HG03460 (cell line): Measurements from ENCODE around the gene FANCC.
"Not testable (repeated sequence)": the region's sequence is repeated elsewhere in the genome, so short reads cannot be mapped to it uniquely, and the experiment has no call there.

Experiments used
- ATAC-seq: cut with Tn5 transposase; IDR thresholded peaks from one replicate; pipeline ENCODE4 v1.9.1; 2021; ENCODE audit not compliant: unreplicated experiment

Gene FANCC

DNA sequence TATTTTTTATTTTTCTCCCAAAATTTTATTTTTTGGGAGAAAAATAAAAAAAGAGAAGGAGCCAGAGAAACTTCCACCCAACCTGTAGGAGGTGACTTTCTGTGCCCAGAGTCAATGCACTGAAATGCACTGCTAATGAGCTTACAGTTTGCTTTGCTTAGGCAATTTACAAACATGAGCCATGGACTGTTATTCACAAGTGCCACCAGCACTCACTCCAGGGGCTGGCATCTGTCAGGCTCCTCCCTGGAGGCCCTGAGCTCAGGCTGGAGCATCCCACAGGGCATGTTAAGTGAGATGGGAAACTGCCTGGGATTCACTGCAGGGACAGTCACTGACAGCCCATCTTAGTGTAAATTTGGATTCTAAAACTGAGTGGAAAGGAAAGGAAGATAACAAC lies 74.9 kb downstream of the FANCC start:
- ATAC-seq = no peak

DNA sequence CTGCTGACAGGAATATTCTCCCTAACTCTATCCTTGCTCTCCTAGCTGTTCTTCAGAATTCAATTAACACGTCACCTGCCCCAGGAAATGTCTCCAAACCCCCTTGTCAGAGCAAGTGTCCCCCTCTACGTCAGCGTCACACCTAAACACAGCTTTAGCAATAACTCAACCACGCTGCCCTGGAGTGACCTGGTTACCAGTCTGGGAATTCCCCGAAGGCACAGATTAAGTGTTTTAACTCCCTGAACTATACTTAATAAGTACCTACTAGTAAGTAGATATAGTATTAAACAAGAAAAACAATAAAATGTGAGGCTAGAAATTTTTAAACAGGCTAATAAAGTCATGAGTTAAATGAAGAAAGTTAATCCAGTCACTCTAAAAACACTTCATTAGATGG lies 78.4 kb downstream of the FANCC start:
- ATAC-seq = no peak

DNA sequence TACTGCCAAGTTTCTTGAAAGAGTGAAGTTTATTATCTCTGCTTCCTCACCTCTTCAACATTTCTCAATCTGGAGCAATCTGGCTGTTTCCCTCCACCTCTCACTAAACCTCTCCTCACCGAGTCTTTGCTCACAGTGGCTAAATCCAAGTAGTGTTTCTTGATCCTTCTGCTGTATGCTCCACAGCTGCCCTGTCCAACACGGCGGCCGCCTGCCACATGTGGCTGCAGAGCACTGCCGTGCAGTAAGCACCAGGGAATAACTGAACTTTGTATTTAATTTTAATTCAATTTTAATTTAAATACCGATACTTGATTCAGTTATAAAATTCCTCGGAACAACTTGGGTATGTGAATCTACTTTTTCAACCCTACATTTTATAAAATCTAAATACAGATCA lies 80.2 kb downstream of the FANCC start:
- ATAC-seq = no peak

DNA sequence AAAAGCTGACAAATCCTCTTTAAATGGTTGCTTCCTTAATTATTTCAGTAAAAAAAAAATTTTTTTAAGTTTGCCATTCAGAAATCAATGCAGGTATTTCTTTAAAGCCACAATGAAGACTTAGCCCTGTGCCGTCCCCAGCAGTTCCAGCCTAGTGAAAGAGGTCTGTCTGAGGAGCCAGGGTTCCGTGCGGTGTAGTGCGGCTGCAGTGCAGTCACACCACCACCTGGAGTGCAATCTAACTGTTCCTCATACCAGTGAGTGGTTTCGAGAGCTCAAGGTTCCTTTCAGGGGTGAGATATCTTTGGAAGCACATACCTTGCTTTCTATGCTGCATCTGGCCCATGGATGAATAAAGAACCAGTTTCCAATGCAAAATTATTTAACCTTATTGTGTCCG lies 87.5 kb downstream of the FANCC start:
- no peak for ATAC-seq

DNA sequence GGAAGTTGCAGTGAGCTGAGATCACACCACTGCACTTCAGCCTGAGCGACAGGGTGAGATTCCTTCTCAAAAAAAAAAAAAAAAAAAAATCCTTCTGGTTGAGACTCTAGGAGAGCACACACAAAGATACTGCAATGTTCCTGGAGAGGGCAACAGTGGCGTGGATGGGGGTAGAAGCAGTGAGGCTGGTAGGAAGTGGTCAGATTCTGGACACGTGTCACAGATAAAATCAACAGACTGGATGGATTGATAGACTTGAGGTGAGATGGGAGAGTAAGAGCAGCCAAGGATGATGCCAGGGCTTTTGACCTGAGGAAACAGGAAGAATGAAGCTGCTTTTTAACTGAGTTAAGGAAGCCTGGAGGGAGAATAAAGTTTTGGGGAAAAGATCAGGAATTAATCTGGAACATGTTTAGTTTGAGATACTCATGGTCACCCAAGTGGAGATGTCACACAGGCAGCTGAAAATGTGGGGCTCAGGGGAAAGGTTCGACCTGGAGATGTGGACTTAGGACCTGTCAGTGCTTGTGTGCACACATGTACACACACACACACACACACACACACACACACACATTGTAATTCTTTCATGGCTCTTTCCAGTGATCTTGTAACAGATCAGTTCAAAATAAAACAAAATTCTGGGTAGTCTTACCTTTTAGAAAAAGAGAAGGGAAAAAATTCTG lies 88.1 kb downstream of the FANCC start:
- no peak for ATAC-seq

DNA sequence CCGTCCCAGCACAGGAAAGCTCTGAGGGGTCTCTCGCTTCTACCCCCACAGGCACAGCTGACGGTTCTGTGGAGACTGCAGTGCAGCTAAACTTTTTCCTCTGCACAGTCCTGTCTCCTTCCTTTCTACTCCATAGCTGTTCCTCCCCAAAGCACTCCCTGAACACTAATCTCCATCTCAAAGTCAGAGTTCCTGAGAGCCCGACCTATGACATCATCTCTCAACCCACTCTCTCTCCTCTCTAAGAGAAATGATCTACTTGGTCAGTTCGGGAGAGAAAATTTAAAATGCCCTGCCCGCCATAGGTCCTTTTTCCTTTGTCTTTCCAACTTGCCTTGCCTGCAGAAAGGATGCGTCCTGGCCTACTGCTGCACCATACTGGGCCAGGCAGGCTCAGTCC lies 90.6 kb downstream of the FANCC start:
- no peak for ATAC-seq

DNA sequence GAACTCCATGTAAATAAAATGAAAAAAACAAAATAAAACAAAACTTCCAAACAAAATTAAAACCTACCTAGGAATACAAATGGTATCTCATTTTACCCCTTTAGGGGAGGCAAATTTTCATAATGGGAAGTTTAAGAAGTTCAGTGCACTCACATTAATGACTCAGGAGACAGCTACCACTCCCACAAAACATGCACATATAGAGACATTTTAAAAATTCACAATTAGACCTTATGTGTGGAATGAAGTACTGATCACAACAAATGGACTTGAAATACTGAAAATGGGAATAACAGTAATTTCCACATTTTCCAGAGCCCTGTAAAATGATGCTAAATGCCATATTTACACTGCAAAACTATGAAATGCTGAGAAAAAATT lies 91.8 kb downstream of the FANCC start:
- no peak for ATAC-seq

DNA sequence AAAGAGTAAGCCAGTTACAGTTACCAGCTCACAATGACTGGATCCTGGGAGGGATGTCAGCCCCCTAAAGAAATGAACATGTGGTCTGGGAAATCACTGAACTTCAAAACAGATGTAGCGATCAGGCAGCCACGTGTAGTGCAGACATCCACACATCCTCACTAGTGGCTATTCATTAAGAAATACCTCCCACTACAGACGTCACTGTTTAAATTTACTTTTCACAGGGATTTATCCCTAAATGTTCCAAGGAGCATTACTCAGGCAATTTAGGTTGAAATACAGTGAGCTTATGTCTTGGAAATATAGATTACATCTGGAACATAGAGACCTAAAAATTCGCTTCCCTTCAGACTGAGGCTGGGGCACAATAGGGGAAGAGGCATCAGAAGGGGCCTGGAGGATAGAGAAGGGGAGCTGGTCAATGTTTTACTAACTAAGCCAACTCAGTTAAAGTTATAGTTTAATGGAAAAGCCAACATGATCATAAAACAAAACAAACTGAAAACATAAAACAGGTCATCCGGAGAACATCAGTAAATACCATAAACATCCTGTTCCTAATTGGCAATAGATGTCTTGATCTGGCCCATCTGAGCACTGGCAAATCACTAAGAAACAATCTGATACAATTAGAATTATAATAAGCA lies 92.3 kb downstream of the FANCC start:
- ATAC-seq = no peak

DNA sequence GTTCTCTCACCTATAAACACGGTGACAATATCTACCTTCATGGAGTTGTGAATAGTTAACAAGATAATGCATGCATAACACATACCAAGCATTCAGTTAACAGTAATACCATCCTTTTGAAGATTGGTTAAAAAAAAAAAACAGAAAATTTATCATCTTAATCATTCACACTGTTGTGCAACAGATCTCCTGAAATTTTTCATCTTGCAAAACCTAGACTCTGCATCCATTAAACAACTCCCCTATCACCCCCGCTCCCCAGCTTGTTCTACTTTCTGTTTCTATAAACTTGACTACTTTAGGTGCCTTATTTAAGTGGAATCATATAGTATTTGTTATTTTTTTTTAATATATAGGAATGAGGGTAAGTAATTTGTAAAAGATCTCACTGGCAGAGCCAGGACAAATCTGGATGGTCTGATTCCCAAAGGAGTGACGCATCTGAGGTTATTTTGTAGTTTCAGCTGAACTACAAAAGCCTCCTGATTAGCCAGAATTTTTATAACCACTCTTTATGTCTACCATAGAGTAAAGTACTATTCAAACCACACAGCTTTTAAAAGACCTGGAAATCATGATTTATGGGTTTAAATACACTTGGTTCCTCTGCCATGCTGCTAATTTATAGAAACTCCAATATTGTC lies 93.0 kb downstream of the FANCC start:
- no peak for ATAC-seq

DNA sequence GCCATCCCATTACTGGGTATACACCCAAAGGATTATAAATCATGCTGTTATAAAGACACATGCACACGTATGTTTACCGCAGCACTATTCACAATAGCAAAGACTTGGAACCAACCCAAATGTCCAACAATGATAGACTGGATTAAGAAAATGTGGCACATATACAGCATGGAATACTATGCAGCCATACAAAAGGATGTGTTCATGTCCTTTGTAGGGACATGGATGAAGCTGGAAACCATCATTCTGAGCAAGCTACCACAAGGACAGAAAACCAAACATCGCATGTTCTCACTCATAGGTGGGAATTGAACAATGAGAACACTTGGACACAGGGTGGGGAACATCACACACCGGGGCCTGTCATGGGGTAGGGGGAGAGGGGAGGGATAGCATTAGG lies 97.2 kb downstream of the FANCC start:
- ATAC-seq = not testable (repeated sequence)

DNA sequence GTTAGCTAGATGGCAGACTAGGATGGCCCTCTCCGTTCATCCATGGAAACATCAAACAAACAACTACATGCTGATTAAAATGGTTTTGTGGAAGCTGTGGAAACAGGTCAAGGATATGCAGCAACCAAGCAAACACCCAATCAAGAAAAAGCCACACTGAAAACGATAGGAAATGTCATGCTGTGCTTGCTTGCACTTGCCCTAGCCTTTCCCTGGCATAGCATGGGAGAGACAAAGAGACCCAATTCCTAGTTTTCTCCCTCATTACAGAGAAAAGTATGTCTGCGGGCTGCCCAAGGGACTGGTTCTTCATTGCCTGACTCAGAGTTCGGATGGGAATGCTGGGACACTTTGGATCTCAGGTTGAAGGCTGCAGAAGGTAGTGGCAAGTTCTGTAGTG lies 98.7 kb downstream of the FANCC start:
- no peak for ATAC-seq

DNA sequence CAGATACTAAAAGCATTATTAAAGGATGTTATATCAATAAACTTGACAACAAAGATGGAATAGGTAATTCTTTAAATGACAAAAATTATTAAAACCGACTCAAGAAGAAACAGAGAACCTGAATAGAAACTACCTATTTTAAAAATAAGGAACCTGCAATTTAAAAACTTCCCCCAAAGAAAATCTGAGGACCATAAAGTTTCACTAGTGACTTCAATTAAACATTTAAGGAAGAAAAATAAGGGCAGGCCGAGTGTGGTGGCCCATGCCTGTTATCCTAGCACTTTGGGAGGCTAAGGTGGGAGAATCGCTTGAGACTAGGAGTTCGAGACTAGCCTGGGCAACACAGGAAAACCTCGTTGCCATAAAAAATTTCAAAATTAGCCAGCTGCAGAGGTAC lies 99.6 kb downstream of the FANCC start:
- no peak for ATAC-seq

DNA sequence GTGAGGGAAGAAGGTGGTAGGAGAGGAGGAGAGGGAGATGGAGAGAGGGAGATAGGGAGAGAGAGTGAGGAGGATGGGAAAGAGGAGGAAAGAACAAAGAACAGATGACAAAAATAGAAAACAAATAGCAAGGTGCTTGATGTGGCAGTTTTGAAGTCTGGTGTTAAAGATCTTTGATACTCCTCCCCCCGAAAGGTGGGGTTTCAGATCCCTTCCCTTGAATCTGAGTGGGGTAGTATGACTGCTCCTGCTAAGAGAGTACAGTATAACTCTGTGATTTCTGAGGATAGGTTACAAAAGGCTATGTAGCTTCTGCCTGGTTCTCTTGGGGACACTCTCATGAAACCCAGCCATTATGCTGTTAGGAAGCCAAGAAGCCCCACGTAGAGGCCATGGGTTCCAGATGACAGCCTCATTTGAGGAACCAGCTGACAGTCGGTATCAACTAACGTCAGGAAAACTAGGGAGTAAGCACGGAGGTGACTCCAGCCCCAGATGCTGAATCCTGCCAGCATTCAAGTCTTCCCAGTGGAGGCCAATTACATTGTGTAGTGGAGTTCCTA lies 102.1 kb downstream of the FANCC start:
- ATAC-seq = no peak

DNA sequence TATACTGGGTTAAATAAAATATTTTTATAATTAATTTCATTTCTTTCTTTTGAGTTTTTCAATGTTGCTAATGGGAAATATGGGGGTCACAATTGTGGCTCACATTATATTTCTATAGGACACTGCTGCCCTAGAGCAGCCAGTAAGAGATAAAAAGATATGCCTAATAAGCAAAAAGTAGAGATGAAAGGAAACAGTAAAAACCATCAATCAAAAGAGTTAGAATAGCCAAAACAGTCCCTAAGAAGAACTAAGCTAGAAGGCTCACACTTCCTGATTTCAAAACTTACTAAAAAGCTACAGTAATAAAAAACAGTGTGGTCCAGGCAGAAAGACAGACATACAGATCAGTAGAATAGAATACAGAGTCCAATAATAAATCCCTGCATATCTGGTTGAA lies 104.4 kb downstream of the FANCC start:
- ATAC-seq = no peak

DNA sequence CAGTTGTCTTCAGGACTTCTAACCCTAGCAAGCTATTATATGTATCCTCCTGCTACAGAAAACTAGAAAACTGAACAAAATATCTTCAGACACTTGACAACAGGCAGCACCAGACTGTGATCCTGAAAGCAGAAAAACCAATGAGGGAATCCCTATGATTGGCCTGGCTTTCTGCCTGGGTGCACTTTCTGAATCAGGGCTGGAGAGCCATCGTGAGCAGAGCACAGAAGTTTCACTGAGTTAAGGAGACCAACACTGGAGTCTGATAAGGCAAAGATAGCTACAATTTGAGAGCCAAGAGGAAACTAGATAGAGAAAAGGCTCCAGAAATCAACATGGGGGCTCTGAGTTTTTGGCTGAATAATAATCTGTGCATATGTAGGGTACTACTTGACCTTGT lies 106.5 kb downstream of the FANCC start:
- ATAC-seq = no peak

DNA sequence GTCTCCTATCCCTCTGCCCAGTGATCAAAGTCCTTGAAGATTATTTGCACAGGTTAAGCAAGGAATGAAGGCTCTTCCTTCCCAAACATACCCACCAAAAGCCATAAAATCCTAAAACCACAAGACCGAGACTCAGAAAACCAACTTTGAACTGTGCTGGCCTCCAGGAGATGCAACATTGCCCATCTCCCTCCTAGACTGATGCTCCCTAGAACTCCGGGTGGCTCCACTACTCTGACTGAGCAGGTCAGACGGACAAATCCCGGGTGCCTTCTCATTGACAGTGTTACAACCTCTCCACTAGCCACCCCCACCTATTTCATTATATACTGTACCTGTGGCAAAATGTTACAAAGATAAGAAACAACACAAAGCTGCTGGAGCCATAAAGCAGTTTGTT lies 110.1 kb downstream of the FANCC start:
- no peak for ATAC-seq

DNA sequence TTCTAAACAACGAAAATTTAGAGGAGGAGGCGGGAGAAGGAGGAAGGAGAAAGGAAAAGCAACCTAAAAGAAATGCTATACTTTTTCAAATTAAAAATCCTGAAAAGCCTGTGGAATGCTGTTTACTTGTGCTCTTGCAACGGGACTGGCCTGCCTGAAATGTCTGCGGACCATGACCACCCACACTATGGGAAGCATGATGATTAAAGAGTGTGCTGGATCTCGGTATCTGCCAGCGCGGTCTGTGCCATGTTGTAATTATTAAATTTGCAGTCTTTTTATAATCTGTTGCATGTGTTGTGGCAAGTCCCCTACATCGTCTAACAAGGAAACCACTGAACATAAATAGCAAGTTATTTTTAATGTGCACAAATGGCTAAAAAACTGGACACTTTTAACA lies 111.4 kb downstream of the FANCC start:
- ATAC-seq = no peak

DNA sequence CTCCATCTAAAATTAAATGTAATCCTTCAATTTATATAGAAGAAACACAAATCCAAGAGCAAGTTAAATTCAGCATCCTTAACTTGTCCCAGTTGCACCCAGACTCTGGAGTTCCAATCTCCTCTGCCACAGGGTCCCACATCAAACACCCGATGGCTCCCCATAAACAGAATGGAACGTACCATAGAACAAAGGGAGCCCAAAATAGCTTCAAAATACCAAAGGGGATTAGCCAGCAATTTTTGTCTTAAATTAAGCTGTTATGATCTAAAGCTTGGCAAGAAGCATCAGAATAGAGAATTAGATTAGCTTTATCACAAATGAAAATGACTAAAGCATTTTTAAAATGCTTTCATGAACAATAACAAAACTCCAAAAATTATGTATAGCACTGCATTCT lies 112.8 kb downstream of the FANCC start:
- no peak for ATAC-seq

DNA sequence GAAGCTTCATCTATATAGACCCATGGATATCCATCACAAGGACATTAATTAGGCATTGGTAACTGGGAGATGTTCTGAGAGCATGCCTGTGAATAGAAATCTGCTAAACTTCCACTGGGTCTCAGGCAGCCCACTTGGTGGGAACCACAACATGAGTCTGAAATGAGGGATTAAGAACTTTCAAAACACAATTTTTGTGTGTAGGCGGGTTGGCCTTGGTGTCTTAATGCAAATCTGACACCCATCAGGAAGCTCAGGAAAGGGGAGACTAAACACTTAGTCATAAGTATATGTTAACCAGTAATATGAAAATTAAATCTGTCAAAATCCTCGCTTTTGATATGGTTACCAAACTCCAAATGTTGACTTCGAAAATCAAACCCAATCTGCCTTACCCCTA lies 113.2 kb downstream of the FANCC start:
- ATAC-seq = no peak

DNA sequence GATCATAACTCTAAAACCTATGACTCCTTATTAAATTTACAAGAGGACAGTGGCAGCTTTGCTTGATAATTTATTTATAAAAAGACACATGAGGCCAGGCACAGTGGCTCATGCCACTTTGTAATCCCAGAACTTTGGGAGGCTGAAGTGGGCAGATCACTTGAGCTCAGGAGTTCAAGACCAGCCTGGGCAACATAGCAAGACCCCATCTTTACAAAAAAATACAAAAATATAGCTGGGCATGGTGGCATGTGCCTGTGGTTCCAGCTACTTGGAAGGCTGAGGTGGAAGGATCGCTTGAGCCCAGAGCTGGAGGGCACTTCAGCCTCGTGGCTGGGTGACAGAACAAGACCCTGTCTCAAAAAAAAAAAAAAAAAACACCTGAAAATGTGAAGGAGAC lies 114.5 kb downstream of the FANCC start:
- ATAC-seq = not testable (repeated sequence)

DNA sequence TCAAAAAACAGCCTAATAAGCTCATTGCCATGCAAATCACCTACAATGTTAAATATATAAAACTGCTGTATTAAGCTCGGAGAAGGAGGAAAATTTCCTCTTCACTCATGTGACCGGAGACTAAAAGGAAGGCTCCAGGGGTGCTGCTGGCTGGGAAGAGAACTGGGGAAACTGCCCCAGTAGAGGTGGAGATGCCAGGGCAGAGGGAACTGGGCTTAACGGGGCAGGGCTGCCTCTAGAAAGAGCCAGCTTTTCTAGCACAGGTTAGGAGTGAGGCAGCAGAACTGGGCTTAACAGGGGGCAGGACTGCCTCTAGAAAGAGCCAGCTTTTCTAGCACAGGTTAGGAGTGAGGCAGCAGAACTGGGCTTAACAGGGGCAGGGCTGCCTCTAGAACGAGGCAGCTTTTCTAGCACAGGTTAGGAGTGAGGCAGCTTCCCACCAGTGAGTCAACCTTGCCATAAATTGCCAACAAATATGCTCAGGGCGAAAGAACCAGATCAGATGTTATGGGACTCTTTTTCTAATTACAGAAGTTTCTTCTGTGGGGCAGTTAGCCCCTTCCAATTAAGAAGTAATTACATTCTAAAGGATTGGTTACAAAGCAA lies 115.3 kb downstream of the FANCC start:
- no peak for ATAC-seq

DNA sequence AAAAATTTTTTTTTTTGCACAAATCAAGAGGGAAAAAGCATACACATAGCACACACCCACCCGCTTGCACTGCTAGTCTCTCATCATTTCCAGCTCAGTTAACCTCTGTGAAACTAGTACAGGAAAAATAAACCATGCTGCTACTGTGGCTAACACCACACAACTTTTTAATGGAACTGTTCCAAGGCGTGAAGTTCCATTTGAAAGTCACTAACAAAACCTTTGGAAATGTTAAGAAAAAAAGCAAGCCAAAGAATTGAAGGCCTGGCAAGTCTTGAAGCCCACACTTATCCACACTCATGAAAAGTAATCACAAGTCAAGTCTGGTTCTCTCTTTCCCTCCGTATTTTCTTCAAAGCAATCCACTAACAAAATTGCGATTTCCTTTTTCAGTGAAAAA lies 116.3 kb downstream of the FANCC start:
- ATAC-seq = no peak
